HL-60 (cell line): Measurements from ENCODE around the gene PCGF3.

ENCODE experiments used
- DNase-seq, 2 experiments: peaks; one replicate each; pipeline ENCODE4 v3.0.0-alpha.2; 2010 to 2020; ENCODE audit warnings: low read depth in 1 of 2, low spot score in 1 of 2
- H3K27ac ChIP-seq: fragments of 250-450 bp; sonication (Bioruptor Pico); replicated peaks from 2 replicates; pipeline ENCODE4 v1.5.1; 2020; ENCODE audit warnings: mild to moderate bottlenecking, moderate library complexity
- H3K27me3 ChIP-seq: fragments of 250-450 bp; sonication (Bioruptor Pico); 2 replicates; pipeline ENCODE4 v1.5.1; 2021; ENCODE audit warnings: mild to moderate bottlenecking, moderate library complexity; ENCODE audit not compliant: insufficient read depth, poor library complexity, severe bottlenecking
- H3K4me3 ChIP-seq: replicated peaks from 2 replicates; pipeline ENCODE4 v1.5.1; 2011; ENCODE audit warnings: mild to moderate bottlenecking, control low read depth, low read length; ENCODE audit not compliant: insufficient read depth
- GABPA ChIP-seq: IDR thresholded peaks from 2 replicates; pipeline ENCODE4 v1.6.1; 2012; ENCODE audit warnings: low read depth
- POLR2AphosphoS5 ChIP-seq: IDR thresholded peaks from 2 replicates; pipeline ENCODE4 v1.6.1; 2012; ENCODE audit warnings: low read depth
- SPI1 ChIP-seq: IDR thresholded peaks from 2 replicates; pipeline ENCODE4 v1.6.1; 2012; ENCODE audit warnings: low read depth, mild to moderate bottlenecking, borderline replicate concordance
- TF ChIP-seq, protein P1 (sequence below): IDR thresholded peaks from one replicate; pipeline ENCODE4 v1.5.1; 2011; ENCODE audit warnings: low read length, control low read depth, inconsistent platforms; ENCODE audit not compliant: insufficient read depth
- TF ChIP-seq, protein P2 (sequence below): IDR thresholded peaks from 2 replicates; pipeline ENCODE4 v1.6.1; 2012; ENCODE audit warnings: low read depth; ENCODE audit not compliant: insufficient replicate concordance

PCGF3 gene

DNA sequence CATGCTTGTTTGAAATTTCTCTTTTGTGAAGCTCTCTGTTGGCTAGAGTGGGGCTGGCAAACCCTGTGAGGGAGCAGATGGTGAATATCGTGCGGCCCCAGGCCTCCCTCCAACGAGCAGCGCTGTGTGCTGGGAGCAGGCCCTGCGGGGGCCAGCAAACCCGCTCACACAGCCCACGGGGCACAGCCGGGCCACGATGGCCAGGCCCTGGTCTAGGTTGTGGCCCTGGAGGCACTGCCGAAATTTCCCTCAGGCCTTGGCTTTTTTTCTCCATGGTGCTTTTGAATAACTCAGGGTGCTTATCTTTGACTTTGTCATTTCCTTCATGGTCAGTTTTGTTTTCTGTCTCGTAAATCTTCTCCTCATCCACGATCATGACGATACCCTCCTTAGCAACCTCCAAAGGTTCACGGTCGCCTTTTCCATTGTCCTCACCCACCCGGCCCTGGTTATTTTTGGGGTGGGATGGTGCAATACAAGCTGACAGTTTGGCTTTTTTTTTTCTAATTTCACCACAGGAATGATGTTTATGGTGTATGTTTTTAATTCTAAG, 20.7 kb downstream of the PCGF3 start:
- TF ChIP-seq, protein P1, sequence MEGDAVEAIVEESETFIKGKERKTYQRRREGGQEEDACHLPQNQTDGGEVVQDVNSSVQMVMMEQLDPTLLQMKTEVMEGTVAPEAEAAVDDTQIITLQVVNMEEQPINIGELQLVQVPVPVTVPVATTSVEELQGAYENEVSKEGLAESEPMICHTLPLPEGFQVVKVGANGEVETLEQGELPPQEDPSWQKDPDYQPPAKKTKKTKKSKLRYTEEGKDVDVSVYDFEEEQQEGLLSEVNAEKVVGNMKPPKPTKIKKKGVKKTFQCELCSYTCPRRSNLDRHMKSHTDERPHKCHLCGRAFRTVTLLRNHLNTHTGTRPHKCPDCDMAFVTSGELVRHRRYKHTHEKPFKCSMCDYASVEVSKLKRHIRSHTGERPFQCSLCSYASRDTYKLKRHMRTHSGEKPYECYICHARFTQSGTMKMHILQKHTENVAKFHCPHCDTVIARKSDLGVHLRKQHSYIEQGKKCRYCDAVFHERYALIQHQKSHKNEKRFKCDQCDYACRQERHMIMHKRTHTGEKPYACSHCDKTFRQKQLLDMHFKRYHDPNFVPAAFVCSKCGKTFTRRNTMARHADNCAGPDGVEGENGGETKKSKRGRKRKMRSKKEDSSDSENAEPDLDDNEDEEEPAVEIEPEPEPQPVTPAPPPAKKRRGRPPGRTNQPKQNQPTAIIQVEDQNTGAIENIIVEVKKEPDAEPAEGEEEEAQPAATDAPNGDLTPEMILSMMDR: no peak
- TF ChIP-seq, protein P2, sequence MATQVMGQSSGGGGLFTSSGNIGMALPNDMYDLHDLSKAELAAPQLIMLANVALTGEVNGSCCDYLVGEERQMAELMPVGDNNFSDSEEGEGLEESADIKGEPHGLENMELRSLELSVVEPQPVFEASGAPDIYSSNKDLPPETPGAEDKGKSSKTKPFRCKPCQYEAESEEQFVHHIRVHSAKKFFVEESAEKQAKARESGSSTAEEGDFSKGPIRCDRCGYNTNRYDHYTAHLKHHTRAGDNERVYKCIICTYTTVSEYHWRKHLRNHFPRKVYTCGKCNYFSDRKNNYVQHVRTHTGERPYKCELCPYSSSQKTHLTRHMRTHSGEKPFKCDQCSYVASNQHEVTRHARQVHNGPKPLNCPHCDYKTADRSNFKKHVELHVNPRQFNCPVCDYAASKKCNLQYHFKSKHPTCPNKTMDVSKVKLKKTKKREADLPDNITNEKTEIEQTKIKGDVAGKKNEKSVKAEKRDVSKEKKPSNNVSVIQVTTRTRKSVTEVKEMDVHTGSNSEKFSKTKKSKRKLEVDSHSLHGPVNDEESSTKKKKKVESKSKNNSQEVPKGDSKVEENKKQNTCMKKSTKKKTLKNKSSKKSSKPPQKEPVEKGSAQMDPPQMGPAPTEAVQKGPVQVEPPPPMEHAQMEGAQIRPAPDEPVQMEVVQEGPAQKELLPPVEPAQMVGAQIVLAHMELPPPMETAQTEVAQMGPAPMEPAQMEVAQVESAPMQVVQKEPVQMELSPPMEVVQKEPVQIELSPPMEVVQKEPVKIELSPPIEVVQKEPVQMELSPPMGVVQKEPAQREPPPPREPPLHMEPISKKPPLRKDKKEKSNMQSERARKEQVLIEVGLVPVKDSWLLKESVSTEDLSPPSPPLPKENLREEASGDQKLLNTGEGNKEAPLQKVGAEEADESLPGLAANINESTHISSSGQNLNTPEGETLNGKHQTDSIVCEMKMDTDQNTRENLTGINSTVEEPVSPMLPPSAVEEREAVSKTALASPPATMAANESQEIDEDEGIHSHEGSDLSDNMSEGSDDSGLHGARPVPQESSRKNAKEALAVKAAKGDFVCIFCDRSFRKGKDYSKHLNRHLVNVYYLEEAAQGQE: no peak
- TF ChIP-seq GABPA (no peak), POLR2AphosphoS5 (no peak), SPI1 (no peak)
- no peak overlapping the region for H3K27ac ChIP-seq
- no peak overlapping the region for H3K4me3 ChIP-seq
- no peak for DNase-seq
- no peaks in the 10 kb centered on the region for H3K27me3 ChIP-seq

DNA sequence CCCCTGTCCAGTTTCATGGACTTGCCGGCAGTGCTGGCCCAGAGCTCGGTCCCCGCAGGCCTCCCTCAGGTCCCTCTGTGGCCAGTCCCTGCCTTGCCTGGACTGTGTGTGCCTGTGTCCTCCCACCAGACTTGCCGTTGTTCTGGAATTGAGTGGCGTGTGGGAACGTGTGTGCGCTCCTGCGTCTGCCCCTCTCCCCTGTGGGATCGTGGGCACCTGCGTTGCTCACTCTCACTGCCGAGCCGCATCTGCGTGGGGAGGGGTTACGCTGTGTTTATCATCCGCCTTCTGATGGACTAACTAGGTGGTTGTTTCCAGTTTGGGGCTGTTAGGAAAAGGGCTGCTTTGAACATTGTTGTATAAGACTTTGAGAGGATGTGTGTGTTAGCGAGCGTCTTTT, 21.2 kb downstream of the PCGF3 start:
- DNase-seq: no peak
- Histone ChIP-seq H3K4me3 (no peak overlapping the region), H3K27ac (no peak overlapping the region), H3K27me3 (no peaks in the 10 kb centered on the region)
- TF ChIP-seq GABPA (no peak), POLR2AphosphoS5 (no peak), SPI1 (no peak)
- TF ChIP-seq, protein P2: no peak
- TF ChIP-seq, protein P1: no peak

DNA sequence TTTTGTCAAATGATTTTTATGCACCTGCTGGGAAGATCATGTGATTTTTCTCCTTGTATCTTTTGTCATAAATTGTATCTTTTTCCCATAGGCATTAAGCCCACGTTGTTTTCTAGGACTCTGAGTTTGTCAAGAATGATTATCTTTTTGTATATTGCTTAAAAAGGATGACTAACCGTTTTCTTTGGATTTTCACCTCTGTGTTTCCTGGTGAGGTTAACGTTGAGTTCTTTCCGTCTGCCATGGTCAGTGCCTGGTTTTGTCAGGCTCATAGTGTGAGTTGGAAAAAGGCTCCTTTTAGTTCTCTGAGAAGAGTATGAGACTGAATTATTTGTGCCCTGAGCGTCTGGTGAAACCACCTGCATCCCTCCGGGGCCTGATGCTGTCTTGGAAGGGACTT, 21.9 kb downstream of the PCGF3 start:
- no peak overlapping the region for H3K4me3 ChIP-seq
- TF ChIP-seq SPI1 (no peak), POLR2AphosphoS5 (no peak), GABPA (no peak)
- TF ChIP-seq, protein P1: no peak
- TF ChIP-seq, protein P2: no peak
- no peak for DNase-seq
- no peak overlapping the region for H3K27ac ChIP-seq
- no peaks in the 10 kb centered on the region for H3K27me3 ChIP-seq
